ENCODE data around the gene EPM2A. TPM values are rescaled to one million over a fixed set of nuclear protein-coding genes. Genes with fewer than 3 reads are reported as not detected.

EPM2A gene
- total RNA-seq, 1 experiment from 2014 or later = 5.7 TPM

GRCh38 chr6:145727817-145728388 is 7.4 kb downstream of the EPM2A start:
- Histone ChIP-seq H3K27ac (ENCODE audit: low read length) (no peak overlapping the region), H3K4me1 (ENCODE audit: control insufficient read depth, insufficient read depth, low read length) (no peaks in the 10 kb centered on the region; the same call in 1 of the 2 replicates), H3K27me3 (ENCODE audit: control insufficient read depth, insufficient read depth, low read length) (no peaks in the 10 kb centered on the region), H3K4me3 (ENCODE audit: low read depth in 2 of 2, low read length in 2 of 2) (no peak overlapping the region), H3K36me3 (ENCODE audit: control insufficient read depth, insufficient read depth, low read length) (no peaks in the 10 kb centered on the region), H3K9me3 (ENCODE audit: control insufficient read depth, insufficient read depth, low read depth, low read length) (peaks cover 3% of the 10 kb centered on the region; the same call in 1 of the 2 replicates)
- DNase-seq (ENCODE audit: low read depth, low spot score) (no peak), ATAC-seq (no peak)
- in situ Hi-C loops (cut with HindIII; ENCODE audit: low pct_unique_long_range_greater_than_20kb, low sequenced_read_pairs) (no loop called here), intact Hi-C loops (cut with micrococcal nuclease; ENCODE audit: unreplicated experiment) (no loop called here)
- ChIA-PET POLR2A (no interaction called here), CTCF (no interaction called here)
- TF ChIP-seq POLR2AphosphoS5 (IDR thresholded peaks at IDR 0.05; ENCODE audit: low read depth, low read length) (no peak), CTCF (IDR thresholded peaks at IDR 0.05) (no peak), REST (IDR thresholded peaks at IDR 0.05; ENCODE audit: insufficient read depth in 1 of 2, low read depth in 2 of 2, low read length in 1 of 2) (no peak), TCF7L2 (IDR thresholded peaks at IDR 0.05; ENCODE audit: low read depth, low read length) (no peak), SIN3A (IDR thresholded peaks at IDR 0.05; ENCODE audit: borderline replicate concordance, insufficient read depth, low read depth, low read length) (no peak)
- BruUV-seq (replicated peaks) = no TSS peak

GRCh38 chr6:145725570-145725969 is 9.8 kb downstream of the EPM2A start:
- no peak for TF ChIP-seq CTCF (IDR thresholded peaks at IDR 0.05)
- no peak for TF ChIP-seq REST (IDR thresholded peaks at IDR 0.05; ENCODE audit: insufficient read depth in 1 of 2, low read depth in 2 of 2, low read length in 1 of 2)
- no peak for TF ChIP-seq POLR2AphosphoS5 (IDR thresholded peaks at IDR 0.05; ENCODE audit: low read depth, low read length)
- no peak for TF ChIP-seq TCF7L2 (IDR thresholded peaks at IDR 0.05; ENCODE audit: low read depth, low read length)
- TF ChIP-seq SIN3A (IDR thresholded peaks at IDR 0.05; ENCODE audit: borderline replicate concordance, insufficient read depth, low read depth, low read length) = no peak
- Histone ChIP-seq H3K27me3 (ENCODE audit: control insufficient read depth, insufficient read depth, low read length) (no peaks in the 10 kb centered on the region), H3K27ac (ENCODE audit: low read length) (no peak overlapping the region), H3K36me3 (ENCODE audit: control insufficient read depth, insufficient read depth, low read length) (no peaks in the 10 kb centered on the region), H3K4me1 (ENCODE audit: control insufficient read depth, insufficient read depth, low read length) (no peaks in the 10 kb centered on the region), H3K9me3 (ENCODE audit: control insufficient read depth, insufficient read depth, low read depth, low read length) (peaks cover 8% of the 10 kb centered on the region; the same call in 1 of the 2 replicates), H3K4me3 (ENCODE audit: low read depth in 2 of 2, low read length in 2 of 2) (no peak overlapping the region)
- POLR2A ChIA-PET = no interaction called here
- intact Hi-C loops (cut with micrococcal nuclease; ENCODE audit: unreplicated experiment) = no loop called here
- no peak for ATAC-seq
- in situ Hi-C loops (cut with HindIII; ENCODE audit: low pct_unique_long_range_greater_than_20kb, low sequenced_read_pairs) = no loop called here
- CTCF ChIA-PET = no interaction called here
- no peak for DNase-seq (ENCODE audit: low read depth, low spot score)
- BruUV-seq (replicated peaks) = no TSS peak
